CD4-positive, alpha-beta T cell treated with Interferon gamma for 1 hour (primary cell): ENCODE data around the gene GBGT1.
"Not testable (repeated sequence)": the region's sequence is repeated elsewhere in the genome, so short reads cannot be mapped to it uniquely, and the experiment has no call there.

Source experiments
- DNase-seq: peaks from one replicate; pipeline ENCODE4 v3.0.0-alpha.2; 2020

The GBGT1 gene

GRCh38 chr9:133194597-133194996 lies 30.9 kb upstream of the GBGT1 start:
- DNase-seq = no peak

- DNase-seq = no peak
These were observed 28.3 kb upstream of the GBGT1 start for GRCh38 chr9:133191989-133192388.

- DNase-seq = no peak
These were observed 26.1 kb upstream of the GBGT1 start for GRCh38 chr9:133189826-133190225.

DNA sequence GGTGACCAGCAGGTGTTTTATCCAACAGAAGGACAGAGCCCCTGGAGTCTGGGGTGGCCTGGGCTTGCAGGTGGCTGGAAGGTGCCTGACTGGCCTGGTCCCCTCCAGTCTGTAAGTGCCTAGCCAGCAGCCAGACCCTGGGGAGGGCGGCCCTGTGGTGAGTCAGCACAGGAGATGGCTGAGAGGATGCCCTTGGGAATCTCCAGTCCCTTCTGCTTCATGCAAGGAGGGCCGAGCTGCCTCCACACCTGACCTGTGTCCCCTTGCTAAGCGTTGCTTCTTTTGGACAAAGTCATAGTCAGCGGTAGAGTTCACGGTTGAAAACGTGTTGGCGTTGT lies 25.1 kb upstream of the GBGT1 start:
- no peak for DNase-seq

GRCh38 chr9:133188006-133188842 lies 24.5 kb upstream of the GBGT1 start:
- no peak for DNase-seq

DNA sequence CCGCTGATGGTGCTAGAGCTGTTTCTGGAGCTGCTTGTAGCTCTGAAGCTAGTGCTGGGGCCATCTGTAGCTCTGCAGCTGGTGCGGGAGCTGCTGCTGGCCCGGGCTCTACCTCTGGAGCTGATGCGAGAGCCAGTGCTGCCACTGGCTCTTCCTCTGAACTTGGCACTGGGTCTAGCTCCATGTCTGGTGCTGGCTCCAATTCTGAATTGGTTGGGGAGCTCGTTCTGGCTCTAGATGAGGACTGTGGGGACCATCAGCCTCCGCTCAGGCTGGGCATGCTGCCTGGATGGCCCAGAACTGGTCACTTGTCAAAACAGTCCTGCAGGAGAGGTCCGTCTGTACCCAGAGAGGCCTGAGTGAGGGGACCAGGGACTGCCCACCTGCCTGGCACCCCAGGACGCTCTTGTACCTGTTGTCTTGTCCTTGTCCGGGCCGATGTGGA lies 23.9 kb upstream of the GBGT1 start:
- DNase-seq = no peak

DNA sequence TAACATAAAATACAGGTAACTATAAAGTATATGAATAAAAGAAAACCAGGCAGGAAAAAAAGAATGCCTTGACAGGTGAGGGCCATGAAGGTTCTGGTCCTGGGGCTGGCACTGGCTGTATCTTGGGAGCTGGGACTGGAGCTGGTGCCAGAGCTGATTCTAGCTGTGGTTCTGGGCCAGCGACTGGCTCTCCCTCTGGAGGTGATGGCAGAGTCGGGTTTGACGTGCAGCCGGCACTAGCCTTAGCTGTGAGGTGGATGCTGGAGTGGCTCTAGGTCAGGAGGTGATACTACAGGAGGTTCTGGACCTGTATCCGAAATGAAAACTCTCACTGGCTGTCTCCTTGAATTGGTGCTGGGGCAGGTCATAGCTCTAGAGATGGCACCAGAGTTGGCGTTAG lies 23.0 kb upstream of the GBGT1 start:
- DNase-seq = no peak

DNA sequence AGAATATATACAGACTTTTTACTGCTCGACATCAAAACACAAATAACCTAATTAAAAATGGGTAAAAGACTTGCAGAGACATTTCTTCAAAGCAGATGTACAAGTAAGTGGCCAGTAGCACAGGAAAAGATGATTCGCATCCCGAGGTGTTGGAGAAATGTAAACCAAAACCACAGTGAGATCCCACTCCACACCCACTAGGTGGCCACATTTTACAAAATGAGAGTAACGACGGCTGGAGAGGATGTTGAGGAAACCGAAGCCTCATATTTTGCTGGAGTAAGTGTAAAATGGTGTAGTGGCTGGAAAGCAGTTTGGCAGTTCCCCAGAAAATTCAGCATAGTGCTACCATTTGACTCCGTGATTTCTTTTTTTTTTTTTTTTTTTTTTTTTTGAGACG lies 21.3 kb upstream of the GBGT1 start:
- peak; percentile 24 for DNase-seq

DNA sequence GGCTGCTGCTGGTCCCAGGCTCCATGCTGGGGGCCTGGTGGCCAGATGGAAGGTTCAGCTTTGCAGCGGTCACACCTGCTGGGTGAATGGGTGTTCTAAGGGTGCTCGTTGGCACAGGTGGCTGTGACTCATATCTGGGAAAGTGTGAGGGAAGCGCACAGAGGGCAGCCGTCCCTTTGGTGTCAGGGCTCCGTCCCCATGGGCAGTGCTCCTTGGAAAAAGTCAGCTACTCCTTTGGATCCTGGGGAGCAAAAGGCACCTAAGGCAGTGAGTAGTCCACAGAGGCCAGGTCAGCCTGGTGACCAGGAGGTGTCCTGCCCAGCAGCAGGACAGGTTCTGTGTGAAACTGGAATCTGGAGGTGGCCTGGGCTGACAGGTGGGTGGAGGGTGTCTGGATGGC lies 18.4 kb upstream of the GBGT1 start:
- DNase-seq = no peak

GRCh38 chr9:133181561-133181960 lies 17.8 kb upstream of the GBGT1 start:
- DNase-seq = no peak

- DNase-seq = no peak
These were observed 17.2 kb upstream of the GBGT1 start for GRCh38 chr9:133180953-133181352.

GRCh38 chr9:133173056-133173455 lies 9.3 kb upstream of the GBGT1 start:
- DNase-seq = no peak

DNA sequence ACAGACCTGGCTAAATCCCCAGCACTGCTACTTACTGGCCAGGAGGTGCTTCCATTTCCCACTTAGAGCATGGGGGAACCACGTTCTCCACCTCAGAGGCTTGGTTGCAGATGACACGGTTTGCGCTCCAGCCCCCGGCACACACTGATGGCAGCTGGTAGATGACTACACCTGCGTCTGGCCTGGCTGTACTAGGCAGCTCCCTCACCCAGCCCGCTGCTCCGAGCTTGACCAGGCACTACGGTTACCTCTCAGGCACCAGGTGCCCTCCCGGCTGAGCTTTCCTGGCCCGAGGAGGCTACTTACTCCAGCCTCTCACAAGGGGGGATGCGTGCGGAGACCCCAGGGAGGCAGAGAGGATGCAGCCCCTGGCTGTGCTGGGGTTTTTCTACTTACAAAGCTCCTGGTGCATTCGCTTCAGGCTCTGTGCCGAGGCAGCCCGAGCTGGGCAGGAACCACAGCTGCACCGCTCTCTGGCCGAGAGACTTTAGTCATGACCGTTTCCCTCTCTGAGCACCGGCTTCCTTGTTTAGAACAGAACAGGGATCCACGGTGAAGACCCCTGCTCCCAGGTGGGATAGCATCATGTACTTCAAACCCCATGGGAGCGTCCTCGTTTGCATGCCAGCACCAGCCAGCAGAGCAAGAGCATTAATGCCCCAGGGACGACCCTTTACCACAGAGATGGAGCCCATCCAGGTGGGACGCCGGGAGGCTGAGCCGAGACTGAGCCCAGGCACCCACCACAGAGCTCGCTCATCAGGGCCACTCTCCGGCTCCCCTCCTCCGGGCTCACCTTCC lies 7.6 kb upstream of the GBGT1 start:
- DNase-seq = no peak

DNA sequence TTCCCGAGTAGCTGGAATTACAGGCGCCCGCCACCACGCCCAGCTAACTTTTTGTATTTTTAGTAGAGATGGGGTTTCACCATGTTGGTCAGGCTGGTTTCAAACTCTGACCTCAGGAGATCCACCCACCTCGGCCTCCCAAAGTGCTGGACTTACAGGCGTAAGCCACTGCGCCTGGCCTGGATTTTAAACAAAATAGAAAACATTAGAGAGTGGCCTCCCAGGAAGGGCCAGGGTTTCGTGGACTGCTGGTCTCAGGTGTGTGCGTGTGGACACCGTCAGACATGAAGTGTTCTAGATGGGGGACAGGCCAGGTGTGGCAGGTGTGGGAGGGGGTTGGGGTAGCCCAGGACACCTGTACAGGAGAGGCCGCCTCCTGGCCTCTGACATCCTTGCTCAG lies 7.0 kb upstream of the GBGT1 start:
- DNase-seq = no peak

DNA sequence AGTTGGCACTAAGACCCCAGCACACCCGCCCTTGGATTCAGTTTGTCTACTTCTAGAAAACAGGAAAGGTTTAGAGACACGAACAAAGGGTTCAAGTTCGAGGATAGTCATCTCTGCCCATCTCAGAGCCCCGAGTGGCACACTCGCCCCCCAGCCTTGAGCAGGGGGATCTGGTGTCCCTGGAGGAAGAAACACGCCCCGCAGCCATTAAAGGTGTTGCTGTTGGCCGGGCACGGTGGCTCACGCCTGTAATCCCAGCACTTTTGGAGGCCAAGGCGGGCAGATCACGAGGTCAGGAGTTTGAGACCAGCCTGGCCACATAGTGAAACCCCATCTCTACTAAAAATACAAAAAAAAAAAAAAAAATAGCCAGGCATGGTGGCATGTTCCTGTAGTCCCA lies 6.0 kb upstream of the GBGT1 start:
- not testable (repeated sequence) for DNase-seq

- DNase-seq = no peak
These were observed 5.4 kb upstream of the GBGT1 start for GRCh38 chr9:133169102-133169501.

GRCh38 chr9:133168432-133168831 lies 4.7 kb upstream of the GBGT1 start:
- no peak for DNase-seq

- DNase-seq = no peak
These were observed 4.1 kb upstream of the GBGT1 start for GRCh38 chr9:133167769-133168168.

DNA sequence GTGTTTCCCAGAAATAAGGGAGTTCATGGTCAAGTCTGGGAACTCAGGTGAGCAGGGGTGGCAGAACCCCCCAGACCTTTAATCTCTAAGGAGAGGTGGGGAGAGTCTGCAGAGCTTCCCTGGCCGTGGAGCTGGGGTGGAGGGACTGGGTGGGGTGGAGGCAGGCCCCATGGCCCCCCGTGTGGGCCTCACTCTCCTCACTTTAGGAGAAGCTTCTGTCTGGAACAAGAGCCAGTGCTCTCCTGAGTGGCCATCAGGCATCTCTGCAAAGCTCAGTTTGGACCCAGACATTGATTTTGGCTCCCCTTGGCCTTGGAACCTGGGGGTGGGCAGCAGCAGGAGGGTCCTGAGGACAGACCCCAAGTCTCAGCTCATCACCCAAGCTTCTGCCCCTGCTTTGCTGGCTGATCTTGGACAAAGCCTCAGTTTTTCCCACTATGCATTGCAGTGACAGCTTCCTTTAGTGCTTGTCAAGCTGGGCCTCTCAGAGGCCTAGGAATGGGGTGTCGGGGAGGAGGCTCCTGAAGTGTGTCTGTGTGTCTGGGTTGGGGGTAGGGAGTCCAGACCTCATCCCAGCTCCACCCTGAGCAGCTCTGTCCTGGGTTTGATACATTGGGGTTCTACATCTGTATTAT lies 3.5 kb upstream of the GBGT1 start:
- DNase-seq = no peak

GRCh38 chr9:133166392-133166791 lies 2.7 kb upstream of the GBGT1 start:
- DNase-seq = no peak

GRCh38 chr9:133165452-133165730 lies 1.7 kb upstream of the GBGT1 start:
- DNase-seq = no peak

DNA sequence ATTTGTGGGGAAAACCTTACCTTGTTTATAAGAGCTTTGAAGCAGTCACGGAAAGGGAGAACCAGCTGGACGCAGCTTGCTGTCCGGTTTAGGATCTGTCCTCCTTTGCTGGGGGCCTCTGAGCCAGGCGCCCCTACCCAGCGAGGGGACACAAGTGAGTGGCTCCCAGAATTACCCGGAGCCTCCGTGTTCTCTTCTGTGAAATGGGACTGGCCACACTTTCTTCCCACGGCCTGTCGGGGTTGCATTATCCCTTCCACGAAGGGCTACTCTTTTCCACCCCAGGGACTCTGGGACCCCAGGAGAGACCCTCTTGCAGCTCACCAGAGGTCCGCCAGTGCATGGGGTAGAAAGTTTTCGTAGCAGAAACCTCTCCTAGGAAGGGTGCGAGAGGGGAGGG lies 477 bp upstream of the GBGT1 start:
- no peak for DNase-seq

DNA sequence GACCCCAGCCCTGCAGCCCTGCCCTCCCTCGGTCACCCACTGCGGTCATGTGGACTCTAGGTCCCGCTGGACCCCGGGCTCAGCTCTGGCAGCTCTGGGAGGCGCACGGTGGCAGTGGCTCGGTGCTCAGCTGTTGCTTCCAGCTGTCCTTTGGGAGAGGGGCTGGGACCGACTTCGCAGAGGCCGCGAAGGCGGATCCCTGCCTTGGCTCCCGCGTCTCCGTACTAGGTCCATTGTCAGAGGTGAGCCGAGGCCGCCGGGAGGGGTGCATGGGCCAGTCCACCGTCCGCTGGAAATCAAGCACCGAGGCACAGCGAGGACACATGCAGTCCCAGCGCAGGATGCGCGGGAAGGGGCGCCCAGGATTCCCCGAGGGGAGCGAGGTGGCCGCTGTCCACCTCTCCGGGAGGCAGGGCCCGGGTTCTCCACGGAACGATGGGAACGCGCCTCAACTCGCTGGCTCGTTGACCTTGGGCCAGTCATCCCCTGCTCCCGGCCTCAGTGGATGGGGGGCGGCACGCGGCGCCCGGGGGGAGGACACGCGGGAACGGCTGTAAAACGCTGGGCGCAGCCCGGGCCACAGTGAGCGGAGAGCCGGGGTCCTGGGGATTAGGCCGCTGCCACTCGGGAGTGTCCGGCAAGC lies 732 bp downstream of the GBGT1 start:
- no peak for DNase-seq

- DNase-seq = no peak
These were observed 2.2 kb downstream of the GBGT1 start for GRCh38 chr9:133161547-133161950.
